Mesendoderm (in vitro differentiated cells): ENCODE results near the gene SMIM38.
"Not testable (repeated sequence)": the region's sequence is repeated elsewhere in the genome, so short reads cannot be mapped to it uniquely, and the experiment has no call there.

Source experiments
- DNase-seq: peaks from one replicate; pipeline ENCODE4 v3.0.0; 2013
- H2AK5ac ChIP-seq: 2 replicates; pipeline ENCODE4 v1.6.1; 2013; ENCODE audit warnings: low read length, inconsistent platforms
- H2BK120ac ChIP-seq: 2 replicates; pipeline ENCODE4 v1.6.1; 2013; ENCODE audit warnings: low read depth, mild to moderate bottlenecking, low read length, moderate library complexity, mixed read lengths
- H2BK15ac ChIP-seq: replicated peaks from 2 replicates; pipeline ENCODE4 v1.6.1; 2013; ENCODE audit warnings: low read depth, mild to moderate bottlenecking, moderate library complexity
- H2BK5ac ChIP-seq: 2 replicates; pipeline ENCODE4 v1.6.1; 2013; ENCODE audit warnings: low read length, inconsistent platforms
- H3K18ac ChIP-seq: 2 replicates; pipeline ENCODE4 v1.6.1; 2013; ENCODE audit warnings: mild to moderate bottlenecking, low read length, mixed read lengths
- H3K23ac ChIP-seq: one replicate; pipeline ENCODE4 v1.6.1; 2013; ENCODE audit warnings: low read length
- H3K27ac ChIP-seq: 2 replicates; pipeline ENCODE4 v1.5.1; 2013; ENCODE audit warnings: low read depth, mild to moderate bottlenecking, inconsistent platforms, low read length, moderate library complexity
- H3K27me3 ChIP-seq: 2 replicates; pipeline ENCODE4 v1.6.1; 2013; ENCODE audit warnings: low read length, control low read depth, mild to moderate bottlenecking, inconsistent platforms; ENCODE audit not compliant: insufficient read depth, poor library complexity
- H3K36me3 ChIP-seq: 2 replicates; pipeline ENCODE4 v1.6.1; 2013; ENCODE audit warnings: low read length, inconsistent platforms; ENCODE audit not compliant: control insufficient read depth, insufficient read depth
- H3K4ac ChIP-seq: one replicate; pipeline ENCODE4 v1.6.1; 2013; ENCODE audit warnings: low read depth, mild to moderate bottlenecking, low read length, moderate library complexity
- H3K4me1 ChIP-seq: 2 replicates; pipeline ENCODE4 v1.6.1; 2013; ENCODE audit warnings: low read depth, low read length, inconsistent platforms; ENCODE audit not compliant: control insufficient read depth
- H3K4me2 ChIP-seq: 2 replicates; pipeline ENCODE4 v1.6.1; 2013; ENCODE audit warnings: low read length
- H3K4me3 ChIP-seq: 2 replicates; pipeline ENCODE4 v1.5.1; 2013; ENCODE audit warnings: mild to moderate bottlenecking, low read length
- H3K56ac ChIP-seq: one replicate; pipeline ENCODE4 v1.6.1; 2013; ENCODE audit warnings: low read length
- H3K79me1 ChIP-seq: 2 replicates; pipeline ENCODE4 v1.6.1; 2013; ENCODE audit warnings: low read length, inconsistent platforms
- H3K79me2 ChIP-seq: 2 replicates; pipeline ENCODE4 v1.6.1; 2013; ENCODE audit warnings: mild to moderate bottlenecking, low read length; ENCODE audit not compliant: control insufficient read depth, insufficient read depth
- H3K9ac ChIP-seq: 2 replicates; pipeline ENCODE4 v1.6.1; 2013; ENCODE audit warnings: low read length, inconsistent platforms
- H4K5ac ChIP-seq: one replicate; pipeline ENCODE4 v1.6.1; 2013; ENCODE audit warnings: low read length
- H4K8ac ChIP-seq: one replicate; pipeline ENCODE4 v1.6.1; 2013; ENCODE audit warnings: low read depth, mild to moderate bottlenecking, control low read depth, low read length, moderate library complexity
- WGBS: extraction: QIAGEN DNeasy Blood & Tissue Kit; methylation state at CpG from one replicate; pipeline ENCODE4 v1.1.7; 2013; ENCODE audit warnings: low lambda C conversion rate, missing lambda C conversion rate; ENCODE audit not compliant: insufficient coverage; ENCODE audit errors: extremely low coverage; 5-methylcytosine and 5-hydroxymethylcytosine counted together

Gene SMIM38

DNA sequence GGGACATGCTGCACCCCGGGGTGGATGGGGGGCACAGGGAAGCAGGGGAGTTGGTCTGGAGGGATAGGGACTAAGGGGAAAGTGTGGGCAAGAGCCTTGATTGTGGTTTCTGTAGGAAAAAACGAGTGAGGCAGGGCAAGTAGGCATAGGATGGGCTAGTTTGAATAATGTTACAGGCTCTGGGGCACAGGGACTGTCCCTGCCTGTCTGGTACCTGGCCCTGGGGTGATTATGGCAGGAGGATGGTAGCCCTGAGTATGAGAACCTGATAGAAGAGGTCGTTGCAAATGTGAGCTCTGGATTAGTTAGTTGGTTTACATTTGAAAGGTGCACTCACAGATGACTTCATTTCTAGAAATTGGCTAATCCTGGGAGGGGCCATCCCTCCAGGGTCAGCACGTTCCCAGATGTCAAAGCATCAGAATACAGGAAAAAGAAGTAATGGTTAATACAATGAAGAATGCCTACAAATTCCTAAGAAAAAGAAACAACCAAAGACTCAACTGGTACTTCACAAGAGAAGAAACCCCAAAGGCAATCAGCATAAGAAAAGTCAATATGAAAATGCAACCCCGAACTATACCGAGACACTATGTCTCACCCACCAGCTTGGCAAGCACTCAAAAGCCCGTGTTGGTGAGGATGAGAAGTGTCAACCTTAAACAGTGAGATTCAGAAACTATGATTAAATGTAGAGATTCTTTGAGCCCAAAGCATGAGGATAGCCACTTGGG, 11.3 kb upstream of the SMIM38 start:
- Histone ChIP-seq H3K4me1 (no peaks in the 10 kb centered on the region), H3K4me2 (no peak overlapping the region), H3K23ac (no peak overlapping the region), H3K4me3 (no peak overlapping the region), H3K27ac (no peak overlapping the region), H2AK5ac (no peak overlapping the region), H2BK15ac (no peak overlapping the region), H3K18ac (no peak overlapping the region), H2BK5ac (no peak overlapping the region), H3K4ac (no peak overlapping the region), H4K5ac (no peak overlapping the region), H3K56ac (no peak overlapping the region), H4K8ac (no peak overlapping the region), H3K27me3 (no peaks in the 10 kb centered on the region), H3K79me2 (no peaks in the 10 kb centered on the region), H3K79me1 (no peaks in the 10 kb centered on the region), H3K36me3 (no peaks in the 10 kb centered on the region), H3K9ac (no peak overlapping the region), H2BK120ac (no peak overlapping the region)
- WGBS: no CpG with 5 or more reads among the region's 7 CpGs
- DNase-seq: no peak

DNA sequence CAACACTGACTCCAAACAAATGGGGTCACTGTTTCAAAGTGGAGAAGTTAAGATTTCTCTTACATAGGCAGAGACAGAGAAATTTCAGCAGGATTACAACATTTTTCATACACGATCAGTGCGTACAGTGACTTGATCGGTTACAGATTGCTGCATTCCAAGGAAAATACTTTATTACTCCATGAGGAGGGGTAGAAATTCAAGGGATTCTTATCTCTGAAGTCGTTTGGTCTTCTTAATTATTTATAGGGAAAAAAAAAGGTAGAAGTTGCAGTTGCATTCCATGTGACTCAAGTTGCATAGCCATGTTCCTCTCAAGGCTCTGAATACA, 10.7 kb upstream of the SMIM38 start:
- Histone ChIP-seq H3K4me1 (no peaks in the 10 kb centered on the region), H4K5ac (no peak overlapping the region), H3K56ac (no peak overlapping the region), H4K8ac (no peak overlapping the region), H3K18ac (no peak overlapping the region), H3K23ac (no peak overlapping the region), H3K27me3 (no peaks in the 10 kb centered on the region), H2BK5ac (no peak overlapping the region), H2AK5ac (no peak overlapping the region), H3K79me2 (no peaks in the 10 kb centered on the region), H3K36me3 (no peaks in the 10 kb centered on the region), H3K4me3 (no peak overlapping the region), H2BK120ac (no peak overlapping the region), H3K4ac (no peak overlapping the region), H3K27ac (no peak overlapping the region), H3K9ac (no peak overlapping the region), H3K79me1 (no peaks in the 10 kb centered on the region), H2BK15ac (no peak overlapping the region), H3K4me2 (no peak overlapping the region)
- WGBS: no CpG with 5 or more reads among the region's 4 CpGs
- no peak for DNase-seq

DNA sequence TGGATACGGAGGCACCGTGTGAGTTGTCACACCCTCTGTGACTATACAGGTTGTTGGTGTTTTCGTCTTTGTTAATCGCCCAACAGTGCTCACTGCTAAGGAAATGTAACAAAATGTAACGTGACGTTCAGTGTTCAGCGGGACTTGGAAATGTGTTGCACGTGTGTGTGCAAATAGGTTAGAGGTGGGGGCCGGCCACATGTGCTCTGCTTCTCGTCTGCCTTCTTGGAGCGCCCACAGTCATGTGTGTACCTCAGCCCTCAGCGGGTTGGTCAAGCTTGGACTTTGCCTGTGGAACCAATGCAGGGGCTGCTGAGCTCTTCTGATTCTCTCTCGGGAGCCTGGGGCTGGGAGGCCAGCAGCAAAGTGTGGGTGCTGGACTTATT, 7.4 kb upstream of the SMIM38 start:
- no peaks in the 10 kb centered on the region for H3K36me3 ChIP-seq
- H3K79me2 ChIP-seq: no peaks in the 10 kb centered on the region
- no CpG with 5 or more reads among the region's 13 CpGs for WGBS
- peaks cover 2% of the 10 kb centered on the region for H3K4me1 ChIP-seq
- H2BK15ac ChIP-seq: no peak overlapping the region
- no peak overlapping the region for H4K5ac ChIP-seq
- no peak overlapping the region for H3K18ac ChIP-seq
- no peaks in the 10 kb centered on the region for H3K27me3 ChIP-seq
- H3K56ac ChIP-seq: no peak overlapping the region
- H3K23ac ChIP-seq: no peak overlapping the region
- no peak overlapping the region for H2AK5ac ChIP-seq
- no peak overlapping the region for H2BK5ac ChIP-seq
- H3K79me1 ChIP-seq: no peaks in the 10 kb centered on the region
- H2BK120ac ChIP-seq: no peak overlapping the region
- no peak overlapping the region for H3K27ac ChIP-seq
- no peak overlapping the region for H3K9ac ChIP-seq
- H3K4ac ChIP-seq: no peak overlapping the region
- no peak for DNase-seq
- no peak overlapping the region for H3K4me3 ChIP-seq
- H3K4me2 ChIP-seq: no peak overlapping the region
- no peak overlapping the region for H4K8ac ChIP-seq

- Histone ChIP-seq H2BK120ac (no peak overlapping the region), H4K5ac (no peak overlapping the region), H3K4me1 (peaks cover 2% of the 10 kb centered on the region), H3K4me3 (no peak overlapping the region), H3K79me2 (no peaks in the 10 kb centered on the region), H3K56ac (no peak overlapping the region), H3K27me3 (no peaks in the 10 kb centered on the region), H2AK5ac (no peak overlapping the region), H3K4me2 (no peak overlapping the region), H3K23ac (no peak overlapping the region), H3K18ac (no peak overlapping the region), H2BK15ac (no peak overlapping the region), H3K9ac (no peak overlapping the region), H3K4ac (no peak overlapping the region), H2BK5ac (no peak overlapping the region), H3K27ac (no peak overlapping the region), H3K36me3 (no peaks in the 10 kb centered on the region), H3K79me1 (no peaks in the 10 kb centered on the region), H4K8ac (no peak overlapping the region)
- no CpG with 5 or more reads among the region's 9 CpGs for WGBS
- DNase-seq: no peak
Observed at GRCh38 chr11:69148806-69149205, 6.9 kb upstream of the SMIM38 start.

- not testable (repeated sequence) for H3K27ac ChIP-seq, H2BK15ac ChIP-seq, H2BK120ac ChIP-seq, H3K23ac ChIP-seq, H3K4ac ChIP-seq, H4K5ac ChIP-seq, H3K27me3 ChIP-seq, DNase-seq, H3K4me3 ChIP-seq, H3K4me2 ChIP-seq, H3K79me2 ChIP-seq, H3K79me1 ChIP-seq, H4K8ac ChIP-seq, H3K56ac ChIP-seq, H2BK5ac ChIP-seq, H2AK5ac ChIP-seq, H3K4me1 ChIP-seq, H3K9ac ChIP-seq, H3K36me3 ChIP-seq, H3K18ac ChIP-seq
- WGBS: no CpG with 5 or more reads among the region's 11 CpGs
Observed at GRCh38 chr11:69149338-69150045, 6.2 kb upstream of the SMIM38 start.

GRCh38 chr11:69150175-69150574, 5.6 kb upstream of the SMIM38 start:
- Histone ChIP-seq H3K18ac (no peak overlapping the region), H3K9ac (no peak overlapping the region), H3K79me2 (no peaks in the 10 kb centered on the region), H3K36me3 (no peaks in the 10 kb centered on the region), H3K56ac (no peak overlapping the region), H2BK5ac (no peak overlapping the region), H4K8ac (no peak overlapping the region), H3K27ac (no peak overlapping the region), H2BK120ac (no peak overlapping the region), H4K5ac (no peak overlapping the region), H2AK5ac (no peak overlapping the region), H3K4me1 (peaks cover 2% of the 10 kb centered on the region), H3K23ac (no peak overlapping the region), H3K79me1 (no peaks in the 10 kb centered on the region), H2BK15ac (no peak overlapping the region), H3K27me3 (no peaks in the 10 kb centered on the region), H3K4me3 (no peak overlapping the region), H3K4me2 (no peak overlapping the region), H3K4ac (no peak overlapping the region)
- WGBS: no CpG with 5 or more reads among the region's 3 CpGs
- DNase-seq: no peak
